Measurements from ENCODE around the gene FAM120AOS. TPM values are rescaled to one million over a fixed set of nuclear protein-coding genes. Genes with fewer than 3 reads are reported as not detected.

Gene FAM120AOS
- total and polyA plus RNA-seq, 2 donors from 2014 or later: 38.7 to 53.2 TPM

- DNase-seq: no peak
- peak overlapping the region in 2 of 3 donors; percentile 45 to 78 for H3K4me3 ChIP-seq (ENCODE audit: low read length in 3 of 3)
- no peaks in the 10 kb centered on the region for H3K9me3 ChIP-seq (ENCODE audit: control insufficient read depth in 2 of 3, insufficient read depth in 1 of 3, low read length in 3 of 3)
- peak overlapping the region in 2 of 3 donors; percentile 38 to 49 for H3K9ac ChIP-seq (ENCODE audit: low read length in 3 of 3)
- TF ChIP-seq, protein P1, sequence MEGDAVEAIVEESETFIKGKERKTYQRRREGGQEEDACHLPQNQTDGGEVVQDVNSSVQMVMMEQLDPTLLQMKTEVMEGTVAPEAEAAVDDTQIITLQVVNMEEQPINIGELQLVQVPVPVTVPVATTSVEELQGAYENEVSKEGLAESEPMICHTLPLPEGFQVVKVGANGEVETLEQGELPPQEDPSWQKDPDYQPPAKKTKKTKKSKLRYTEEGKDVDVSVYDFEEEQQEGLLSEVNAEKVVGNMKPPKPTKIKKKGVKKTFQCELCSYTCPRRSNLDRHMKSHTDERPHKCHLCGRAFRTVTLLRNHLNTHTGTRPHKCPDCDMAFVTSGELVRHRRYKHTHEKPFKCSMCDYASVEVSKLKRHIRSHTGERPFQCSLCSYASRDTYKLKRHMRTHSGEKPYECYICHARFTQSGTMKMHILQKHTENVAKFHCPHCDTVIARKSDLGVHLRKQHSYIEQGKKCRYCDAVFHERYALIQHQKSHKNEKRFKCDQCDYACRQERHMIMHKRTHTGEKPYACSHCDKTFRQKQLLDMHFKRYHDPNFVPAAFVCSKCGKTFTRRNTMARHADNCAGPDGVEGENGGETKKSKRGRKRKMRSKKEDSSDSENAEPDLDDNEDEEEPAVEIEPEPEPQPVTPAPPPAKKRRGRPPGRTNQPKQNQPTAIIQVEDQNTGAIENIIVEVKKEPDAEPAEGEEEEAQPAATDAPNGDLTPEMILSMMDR (IDR thresholded peaks at IDR 0.05; ENCODE audit: borderline replicate concordance, extremely low read depth, insufficient read depth): no peak
- no peak for FAIRE-seq
- peaks cover 0 to 44% (median 20%) of the 10 kb centered on the region in 3 donors for H3K36me3 ChIP-seq (ENCODE audit: control insufficient read depth in 2 of 3, insufficient read depth in 3 of 3, low read length in 3 of 3)
- no peaks in the 10 kb centered on the region for H3K27me3 ChIP-seq (ENCODE audit: control insufficient read depth, insufficient read depth, low read length)
- peaks cover 0 to 6% (median 5%) of the 10 kb centered on the region in 3 donors for H3K4me1 ChIP-seq (ENCODE audit: control insufficient read depth in 2 of 3, insufficient read depth in 2 of 3, low read depth in 1 of 3, low read length in 3 of 3)
- peak overlapping the region; percentile 5 to 71 for H3K27ac ChIP-seq (ENCODE audit: low read depth in 2 of 2, low read length in 2 of 2)
- intact Hi-C loops (cut with DNase I): no loop called here
Observed at GRCh38 chr9:93500571-93501298, 47.4 kb upstream of the FAM120AOS start.

DNA sequence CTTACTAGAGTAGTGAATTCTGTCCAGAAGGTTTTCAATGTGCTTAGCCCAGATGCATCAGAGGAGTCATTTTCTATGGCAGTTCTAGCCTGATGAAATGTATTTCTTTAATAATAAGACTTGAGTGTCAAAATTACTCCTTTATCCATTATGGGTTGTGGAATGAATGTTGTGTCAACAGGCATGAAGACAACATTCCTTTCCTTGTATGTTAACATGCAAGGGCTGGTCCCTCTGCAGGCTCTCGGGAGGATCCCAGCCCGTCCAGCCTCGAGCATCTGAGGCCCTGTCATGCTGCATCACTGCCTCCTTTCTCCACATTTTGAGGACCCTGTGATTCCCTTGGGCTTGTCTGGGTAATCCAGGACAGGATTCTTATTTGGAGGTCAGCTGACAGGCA lies 42.9 kb upstream of the FAM120AOS start:
- H3K9ac ChIP-seq (ENCODE audit: low read length in 3 of 3): no peak overlapping the region
- no peak overlapping the region for H3K27ac ChIP-seq (ENCODE audit: low read depth in 2 of 2, low read length in 2 of 2)
- H3K27me3 ChIP-seq (ENCODE audit: control insufficient read depth, insufficient read depth, low read length): no peaks in the 10 kb centered on the region
- no peaks in the 10 kb centered on the region for H3K9me3 ChIP-seq (ENCODE audit: control insufficient read depth in 2 of 3, insufficient read depth in 1 of 3, low read length in 3 of 3)
- intact Hi-C loops (cut with DNase I): no loop called here
- no peak overlapping the region for H3K4me3 ChIP-seq (ENCODE audit: low read length in 3 of 3)
- H3K4me1 ChIP-seq (ENCODE audit: control insufficient read depth in 2 of 3, insufficient read depth in 2 of 3, low read depth in 1 of 3, low read length in 3 of 3): peaks cover 0 to 5% (median 3%) of the 10 kb centered on the region in 3 donors
- DNase-seq: no peak
- TF ChIP-seq, protein P1 (IDR thresholded peaks at IDR 0.05; ENCODE audit: borderline replicate concordance, extremely low read depth, insufficient read depth): no peak
- no peak for FAIRE-seq
- peaks cover 0 to 53% (median 19%) of the 10 kb centered on the region in 3 donors for H3K36me3 ChIP-seq (ENCODE audit: control insufficient read depth in 2 of 3, insufficient read depth in 3 of 3, low read length in 3 of 3)

DNA sequence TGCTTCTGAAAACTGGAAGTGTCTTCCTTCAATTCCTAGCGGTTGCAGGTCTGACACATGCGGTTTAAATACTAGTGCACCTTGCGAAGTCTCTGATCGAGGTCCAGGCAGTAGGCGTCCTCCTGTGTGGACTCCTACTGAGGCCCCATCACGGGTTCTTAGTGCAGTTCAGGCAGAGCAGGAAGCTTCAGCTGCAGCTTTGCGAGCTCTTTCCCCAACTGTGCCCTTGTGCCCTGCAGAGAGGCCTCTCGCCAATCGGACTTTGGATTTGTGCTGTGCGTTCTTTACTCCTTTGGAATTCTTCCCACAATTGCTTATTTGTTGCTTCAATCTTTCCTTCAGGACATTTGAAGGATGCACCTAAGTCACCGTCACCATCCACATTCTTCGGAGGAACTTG lies 40.6 kb upstream of the FAM120AOS start:
- Histone ChIP-seq H3K27me3 (ENCODE audit: control insufficient read depth, insufficient read depth, low read length) (no peaks in the 10 kb centered on the region), H3K4me3 (ENCODE audit: low read length in 3 of 3) (no peak overlapping the region), H3K27ac (ENCODE audit: low read depth in 2 of 2, low read length in 2 of 2) (no peak overlapping the region), H3K9me3 (ENCODE audit: control insufficient read depth in 2 of 3, insufficient read depth in 1 of 3, low read length in 3 of 3) (no peaks in the 10 kb centered on the region), H3K4me1 (ENCODE audit: control insufficient read depth in 2 of 3, insufficient read depth in 2 of 3, low read depth in 1 of 3, low read length in 3 of 3) (peaks cover 0 to 9% (median 0%) of the 10 kb centered on the region in 3 donors), H3K36me3 (ENCODE audit: control insufficient read depth in 2 of 3, insufficient read depth in 3 of 3, low read length in 3 of 3) (peaks cover 0 to 44% (median 9%) of the 10 kb centered on the region in 3 donors), H3K9ac (ENCODE audit: low read length in 3 of 3) (no peak overlapping the region)
- TF ChIP-seq, protein P1 (IDR thresholded peaks at IDR 0.05; ENCODE audit: borderline replicate concordance, extremely low read depth, insufficient read depth): no peak
- no peak for FAIRE-seq
- intact Hi-C loops (cut with DNase I): no loop called here
- DNase-seq: no peak
